GM12865 (cell line): Measurements from ENCODE around the gene TPX2.

ENCODE experiments used
- DNase-seq: peaks from one replicate; pipeline ENCODE4 v3.0.0; 2010; ENCODE audit warnings: low read depth
- H3K4me3 ChIP-seq: 2 replicates; pipeline ENCODE4 v1.5.1; 2011; ENCODE audit warnings: mild to moderate bottlenecking, low read depth, low read length, control low read depth
- TF ChIP-seq, protein P1 (sequence below): IDR thresholded peaks from 2 replicates; pipeline ENCODE4 v1.5.1; 2011; ENCODE audit warnings: low read length, control low read depth, low read depth, inconsistent platforms; ENCODE audit not compliant: insufficient read depth; ENCODE audit errors: missing control alignments

TPX2 gene

DNA sequence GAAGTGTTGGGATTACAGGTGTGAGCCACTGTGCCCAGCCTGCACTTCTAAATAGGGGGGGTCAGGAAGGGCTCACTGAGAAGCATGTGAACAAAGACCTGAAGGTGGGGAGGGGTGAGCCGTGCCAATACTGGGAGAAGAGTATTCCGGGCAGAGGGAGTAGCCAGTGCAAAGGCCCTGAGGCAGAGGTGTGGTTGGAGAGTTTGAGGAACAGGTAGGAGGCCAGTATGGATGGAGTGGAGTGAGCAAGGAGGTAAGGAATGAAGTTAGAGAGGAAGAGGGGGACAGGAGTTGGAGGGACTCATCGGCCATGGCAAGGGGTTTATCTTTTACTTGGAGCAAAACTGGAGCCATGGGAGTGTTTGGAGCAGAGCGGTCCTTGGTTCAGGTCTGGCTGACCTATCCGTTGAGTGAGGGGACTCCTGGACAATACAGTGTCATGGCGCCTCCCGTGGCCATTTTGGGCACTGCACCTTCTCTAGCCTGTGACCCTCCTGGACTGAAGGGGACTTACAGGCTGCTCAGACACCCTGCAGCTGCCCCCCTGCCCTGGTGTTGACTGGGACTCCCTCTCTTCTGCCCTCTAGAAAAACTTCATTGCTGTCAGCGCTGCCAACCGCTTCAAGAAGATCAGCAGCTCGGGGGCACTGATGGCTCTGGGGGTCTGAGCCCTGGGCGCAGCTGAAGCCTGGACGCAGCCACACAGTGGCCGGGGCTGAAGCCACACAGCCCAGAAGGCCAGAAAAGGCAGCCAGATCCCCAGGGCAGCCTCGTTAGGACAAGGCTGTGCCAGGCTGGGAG, 94.2 kb downstream of the TPX2 start:
- no peak overlapping the region for H3K4me3 ChIP-seq
- TF ChIP-seq, protein P1, sequence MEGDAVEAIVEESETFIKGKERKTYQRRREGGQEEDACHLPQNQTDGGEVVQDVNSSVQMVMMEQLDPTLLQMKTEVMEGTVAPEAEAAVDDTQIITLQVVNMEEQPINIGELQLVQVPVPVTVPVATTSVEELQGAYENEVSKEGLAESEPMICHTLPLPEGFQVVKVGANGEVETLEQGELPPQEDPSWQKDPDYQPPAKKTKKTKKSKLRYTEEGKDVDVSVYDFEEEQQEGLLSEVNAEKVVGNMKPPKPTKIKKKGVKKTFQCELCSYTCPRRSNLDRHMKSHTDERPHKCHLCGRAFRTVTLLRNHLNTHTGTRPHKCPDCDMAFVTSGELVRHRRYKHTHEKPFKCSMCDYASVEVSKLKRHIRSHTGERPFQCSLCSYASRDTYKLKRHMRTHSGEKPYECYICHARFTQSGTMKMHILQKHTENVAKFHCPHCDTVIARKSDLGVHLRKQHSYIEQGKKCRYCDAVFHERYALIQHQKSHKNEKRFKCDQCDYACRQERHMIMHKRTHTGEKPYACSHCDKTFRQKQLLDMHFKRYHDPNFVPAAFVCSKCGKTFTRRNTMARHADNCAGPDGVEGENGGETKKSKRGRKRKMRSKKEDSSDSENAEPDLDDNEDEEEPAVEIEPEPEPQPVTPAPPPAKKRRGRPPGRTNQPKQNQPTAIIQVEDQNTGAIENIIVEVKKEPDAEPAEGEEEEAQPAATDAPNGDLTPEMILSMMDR: peak; percentile 90
- DNase-seq: peak; percentile 68

DNA sequence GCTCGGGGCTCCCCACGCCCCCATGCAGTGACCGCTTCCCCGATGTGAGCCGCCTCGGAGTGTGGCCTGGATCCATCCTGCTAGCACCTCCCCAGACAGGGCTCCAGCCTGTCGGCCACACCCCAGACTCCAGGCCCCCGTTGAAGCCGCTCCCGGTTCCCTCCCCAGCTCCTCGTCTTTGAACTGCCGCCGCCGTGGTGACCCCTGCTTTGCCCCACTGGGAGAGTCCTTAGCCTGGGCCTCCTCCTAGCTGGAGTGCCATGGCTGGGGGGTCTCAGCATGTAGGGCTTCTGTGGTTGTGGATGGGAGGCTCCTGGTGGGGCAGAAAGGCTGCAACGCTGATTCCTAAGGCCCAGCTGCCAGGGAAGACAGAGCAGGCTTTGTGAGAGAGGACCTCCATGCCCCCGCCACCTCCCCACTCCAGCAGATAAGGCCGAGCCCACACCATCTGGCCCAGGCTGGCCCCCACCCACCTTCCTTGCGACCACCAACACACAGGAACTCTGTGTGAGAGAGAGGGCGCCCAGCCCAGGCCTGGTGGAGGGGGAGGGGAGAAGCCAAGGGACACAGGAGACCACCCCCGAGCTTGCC, 94.9 kb downstream of the TPX2 start:
- TF ChIP-seq, protein P1: no peak
- no peak overlapping the region for H3K4me3 ChIP-seq
- no peak for DNase-seq

DNA sequence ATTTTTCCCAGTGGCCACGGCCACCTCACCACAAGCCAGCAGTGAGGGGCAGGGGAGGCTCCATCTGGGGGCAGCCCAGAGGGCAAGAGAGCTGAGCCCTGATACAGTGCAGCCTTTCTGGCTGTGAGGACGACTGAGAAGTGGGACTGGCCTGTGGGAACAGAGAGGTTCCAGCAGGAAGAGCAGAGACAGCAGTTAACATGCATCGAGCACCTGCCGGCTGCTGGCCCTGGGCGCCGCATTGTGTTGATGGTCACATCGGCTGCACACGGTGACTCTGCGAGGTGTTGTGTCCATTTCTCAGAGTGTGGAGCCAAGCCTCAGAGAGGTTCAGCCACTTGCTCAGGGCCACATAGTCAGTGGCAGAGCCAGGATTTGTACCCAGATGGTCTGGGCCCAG, 96.5 kb downstream of the TPX2 start:
- TF ChIP-seq, protein P1: no peak
- DNase-seq: no peak
- H3K4me3 ChIP-seq: no peak overlapping the region

DNA sequence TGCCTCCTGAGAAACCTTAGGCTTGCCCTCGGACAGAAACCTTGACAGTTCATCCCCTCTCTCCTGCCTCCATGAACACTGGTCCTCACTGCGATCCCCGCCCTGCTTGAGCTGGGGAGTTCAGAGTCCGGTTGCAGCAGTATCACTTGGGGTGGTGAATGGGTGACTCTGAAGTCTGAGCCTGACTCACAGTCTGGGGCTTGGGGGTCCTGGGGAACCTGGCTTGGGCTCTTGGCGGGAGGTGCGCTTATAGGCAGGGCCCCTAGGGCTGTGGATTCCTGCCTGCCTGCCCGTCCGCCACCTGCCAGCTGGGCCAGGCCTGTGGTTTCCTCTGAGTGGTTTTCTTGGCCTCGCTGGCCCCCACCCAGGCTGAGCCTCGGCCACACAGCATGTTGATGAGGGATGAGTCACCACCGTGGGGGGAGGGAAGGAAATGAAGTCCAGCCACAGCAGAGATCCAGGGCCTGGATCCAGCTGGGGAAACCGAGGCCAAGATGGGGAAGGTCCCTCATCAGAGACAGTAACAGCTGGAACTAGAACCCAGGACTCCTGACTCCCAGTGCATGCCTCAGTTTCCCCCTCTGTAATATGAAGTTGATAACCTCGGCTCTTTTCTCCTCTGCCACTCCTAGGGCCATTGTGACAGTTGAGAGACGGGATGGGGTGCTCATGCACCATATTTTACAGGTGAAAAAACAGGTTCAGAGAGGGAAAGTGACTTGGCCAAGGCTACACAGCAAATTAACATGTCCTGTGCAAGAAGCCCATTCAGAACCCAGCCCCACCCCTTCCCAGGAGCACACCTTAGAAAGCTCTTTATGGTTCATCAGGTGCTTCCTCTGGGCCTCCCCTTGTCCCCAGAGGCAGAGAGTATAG, 97.1 kb downstream of the TPX2 start:
- no peak overlapping the region for H3K4me3 ChIP-seq
- TF ChIP-seq, protein P1: no peak
- peak; percentile 76 for DNase-seq

DNA sequence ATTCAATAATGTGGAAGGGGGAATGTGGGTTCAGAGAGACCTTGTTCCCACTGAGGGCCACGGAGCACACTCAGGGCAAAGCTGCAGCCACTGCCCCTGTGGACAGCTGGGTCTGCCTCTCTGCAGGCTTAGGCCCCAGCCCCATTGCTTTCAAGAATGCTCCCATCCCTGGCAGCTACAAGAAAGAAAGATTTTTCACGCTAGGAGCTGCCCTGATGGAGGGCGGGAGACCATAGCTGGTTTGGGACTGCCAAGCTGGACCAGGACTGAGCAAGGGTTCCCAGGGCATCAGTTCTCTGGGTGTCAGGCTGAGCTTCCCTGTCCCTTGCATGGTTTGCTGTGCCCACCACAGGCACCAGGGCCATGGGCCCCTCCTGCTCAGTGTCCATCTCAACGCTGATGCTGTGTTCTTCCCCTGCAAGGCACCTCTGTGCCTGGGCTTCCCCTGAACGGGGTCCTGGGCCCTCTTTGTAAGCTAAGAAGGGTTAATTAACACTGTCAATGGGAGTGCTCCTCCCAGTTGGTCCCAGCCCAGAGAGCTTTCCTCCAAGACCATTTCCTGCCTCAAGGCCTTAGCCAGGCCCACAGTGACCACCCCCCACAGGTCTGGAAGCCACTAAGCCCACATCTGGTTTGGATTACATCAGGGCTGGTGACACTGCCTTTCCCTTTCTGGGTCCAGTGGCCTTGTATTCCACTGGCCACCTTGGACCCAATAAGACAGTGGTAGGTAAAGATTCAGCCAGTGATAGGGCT, 97.9 kb downstream of the TPX2 start:
- no peak for DNase-seq
- TF ChIP-seq, protein P1: no peak
- H3K4me3 ChIP-seq: no peak overlapping the region

DNA sequence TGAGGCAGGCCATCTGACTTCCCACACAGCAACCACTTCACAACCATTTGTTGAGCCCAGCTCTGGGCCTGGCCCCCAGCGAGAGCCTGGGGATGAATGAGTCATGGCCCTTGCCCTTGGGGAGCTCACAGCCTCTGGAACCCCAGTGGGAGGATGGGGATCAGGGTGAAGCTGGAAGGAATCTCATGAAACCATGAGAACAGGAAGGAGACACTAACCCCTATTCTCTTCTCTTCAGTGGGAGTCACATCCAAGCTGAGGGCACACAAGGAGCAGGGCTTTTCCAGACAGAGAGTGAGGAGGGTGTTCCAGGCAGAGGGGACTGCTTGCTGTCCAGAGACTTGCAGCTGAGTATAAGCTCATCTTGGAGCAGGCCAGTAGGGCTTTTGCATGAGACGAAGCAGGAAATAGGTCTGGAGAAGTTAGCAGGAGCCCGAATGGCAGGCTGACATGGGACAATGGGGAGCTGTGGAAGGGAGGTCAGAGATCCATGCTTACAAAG, 98.9 kb downstream of the TPX2 start:
- DNase-seq: no peak
- no peak overlapping the region for H3K4me3 ChIP-seq
- TF ChIP-seq, protein P1: no peak
